ENCODE data around the gene SUN2.
A peak's percentile ranks its signal among the peaks of the same experiment; 100 is the strongest.

The SUN2 gene

GRCh38 chr22:38795569-38795968, 39.8 kb upstream of the SUN2 start:
- TF ChIP-seq EZH2phosphoT487 (IDR thresholded peaks at IDR 0.05; ENCODE audit: low read length) (no peak), EZH2 (optimal IDR thresholded peaks at IDR 0.05; ENCODE audit: low read depth, low read length) (no peak), CTCF (IDR thresholded peaks at IDR 0.05; ENCODE audit: low read length) (no peak)

GRCh38 chr22:38793721-38794466, 38.1 kb upstream of the SUN2 start, which contains the start of gene DNAL4:
TSS of gene DNAL4 (minus strand) at chr22:38794143. CDS start at chr22:38782731, 11,412 bp downstream.
- no peaks in the 10 kb centered on the region for H4K20me1 ChIP-seq (ENCODE audit: insufficient read depth, low read length)
- peak within 1 kb of the TSS; percentile 75 for H3K4me3 ChIP-seq (ENCODE audit: low read length)
- DNase-seq = peak; percentile 99
- no peaks in the 10 kb centered on the region for H3K79me2 ChIP-seq (ENCODE audit: low read length)
- H3K9me2 ChIP-seq (replicated peaks; ENCODE audit: insufficient read depth, low read length) = no peaks in the 10 kb centered on the region
- H3K4me2 ChIP-seq (ENCODE audit: low read depth, low read length) = peak within 1 kb of the TSS; percentile 61
- peaks cover 5% of the 10 kb centered on the region; the same call in 1 of the 2 replicates for H3K4me1 ChIP-seq (ENCODE audit: low read length)
- H3F3A ChIP-seq (ENCODE audit: insufficient read depth, low read length) = no peaks in the 10 kb centered on the region
- no peak for TF ChIP-seq EZH2phosphoT487 (IDR thresholded peaks at IDR 0.05; ENCODE audit: low read length)
- TF ChIP-seq CTCF (IDR thresholded peaks at IDR 0.05; ENCODE audit: low read length) = no peak
- TF ChIP-seq EZH2 (optimal IDR thresholded peaks at IDR 0.05; ENCODE audit: low read depth, low read length) = no peak
- H3K36me3 ChIP-seq (replicated peaks; ENCODE audit: insufficient read depth, low read length) = no peaks in the 10 kb centered on the region
- no peak within 1 kb of the TSS for H3K27ac ChIP-seq (ENCODE audit: low read length)
- H3K9me3 ChIP-seq (replicated peaks; ENCODE audit: insufficient read depth, low read length) = no peaks in the 10 kb centered on the region
- peak within 1 kb of the TSS; percentile 62 for H2AFZ ChIP-seq (ENCODE audit: low read length)
- peak within 1 kb of the TSS; percentile 51; the same call in 1 of the 2 replicates for H3K9ac ChIP-seq (ENCODE audit: low read length)
- peaks cover 35% of the 10 kb centered on the region for H3K27me3 ChIP-seq (replicated peaks; ENCODE audit: insufficient read depth, low read length)

More at GRCh38 chr22:38795569-38795968, 39.8 kb upstream of the SUN2 start:
- Histone ChIP-seq H3K4me3 (ENCODE audit: low read length) (no peak overlapping the region), H3K9ac (ENCODE audit: low read length) (no peak overlapping the region), H3F3A (ENCODE audit: insufficient read depth, low read length) (no peaks in the 10 kb centered on the region), H3K9me2 (replicated peaks; ENCODE audit: insufficient read depth, low read length) (no peaks in the 10 kb centered on the region), H3K27ac (ENCODE audit: low read length) (no peak overlapping the region), H4K20me1 (ENCODE audit: insufficient read depth, low read length) (no peaks in the 10 kb centered on the region), H3K36me3 (replicated peaks; ENCODE audit: insufficient read depth, low read length) (no peaks in the 10 kb centered on the region), H3K4me2 (ENCODE audit: low read depth, low read length) (no peak overlapping the region), H3K27me3 (replicated peaks; ENCODE audit: insufficient read depth, low read length) (peaks cover 51% of the 10 kb centered on the region), H3K4me1 (ENCODE audit: low read length) (peaks cover 5% of the 10 kb centered on the region; the same call in 1 of the 2 replicates), H2AFZ (ENCODE audit: low read length) (no peak overlapping the region), H3K9me3 (replicated peaks; ENCODE audit: insufficient read depth, low read length) (no peaks in the 10 kb centered on the region), H3K79me2 (ENCODE audit: low read length) (no peaks in the 10 kb centered on the region)
- no peak for DNase-seq

GRCh38 chr22:38793317-38793716, 37.5 kb upstream of the SUN2 start:
- peak overlapping the region; percentile 75 for H3K4me3 ChIP-seq (ENCODE audit: low read length)
- H3K9me3 ChIP-seq (replicated peaks; ENCODE audit: insufficient read depth, low read length) = no peaks in the 10 kb centered on the region
- no peak overlapping the region for H3K27ac ChIP-seq (ENCODE audit: low read length)
- H3F3A ChIP-seq (ENCODE audit: insufficient read depth, low read length) = no peaks in the 10 kb centered on the region
- no peak for DNase-seq
- H3K79me2 ChIP-seq (ENCODE audit: low read length) = no peaks in the 10 kb centered on the region
- no peaks in the 10 kb centered on the region for H3K36me3 ChIP-seq (replicated peaks; ENCODE audit: insufficient read depth, low read length)
- peak overlapping the region; percentile 41 for H2AFZ ChIP-seq (ENCODE audit: low read length)
- peaks cover 29% of the 10 kb centered on the region for H3K27me3 ChIP-seq (replicated peaks; ENCODE audit: insufficient read depth, low read length)
- peak overlapping the region; percentile 51; the same call in 1 of the 2 replicates for H3K9ac ChIP-seq (ENCODE audit: low read length)
- H3K9me2 ChIP-seq (replicated peaks; ENCODE audit: insufficient read depth, low read length) = no peaks in the 10 kb centered on the region
- TF ChIP-seq EZH2 (optimal IDR thresholded peaks at IDR 0.05; ENCODE audit: low read depth, low read length) = no peak
- no peak for TF ChIP-seq EZH2phosphoT487 (IDR thresholded peaks at IDR 0.05; ENCODE audit: low read length)
- no peak for TF ChIP-seq CTCF (IDR thresholded peaks at IDR 0.05; ENCODE audit: low read length)
- peak overlapping the region; percentile 61 for H3K4me2 ChIP-seq (ENCODE audit: low read depth, low read length)
- no peaks in the 10 kb centered on the region for H4K20me1 ChIP-seq (ENCODE audit: insufficient read depth, low read length)
- H3K4me1 ChIP-seq (ENCODE audit: low read length) = peaks cover 5% of the 10 kb centered on the region; the same call in 1 of the 2 replicates

Data from MM.1S (cell line).